ENCODE results near the gene CTAG1A. TPM values are rescaled to one million over a fixed set of nuclear protein-coding genes. Genes with fewer than 3 reads are reported as not detected.
A peak's percentile ranks its signal among the peaks of the same experiment; 100 is the strongest.

The CTAG1A gene
- total RNA-seq, 5 donors from 2014 or later (not counting 1 experiment from before 2014, with no cell fraction given), result not detected

DNA sequence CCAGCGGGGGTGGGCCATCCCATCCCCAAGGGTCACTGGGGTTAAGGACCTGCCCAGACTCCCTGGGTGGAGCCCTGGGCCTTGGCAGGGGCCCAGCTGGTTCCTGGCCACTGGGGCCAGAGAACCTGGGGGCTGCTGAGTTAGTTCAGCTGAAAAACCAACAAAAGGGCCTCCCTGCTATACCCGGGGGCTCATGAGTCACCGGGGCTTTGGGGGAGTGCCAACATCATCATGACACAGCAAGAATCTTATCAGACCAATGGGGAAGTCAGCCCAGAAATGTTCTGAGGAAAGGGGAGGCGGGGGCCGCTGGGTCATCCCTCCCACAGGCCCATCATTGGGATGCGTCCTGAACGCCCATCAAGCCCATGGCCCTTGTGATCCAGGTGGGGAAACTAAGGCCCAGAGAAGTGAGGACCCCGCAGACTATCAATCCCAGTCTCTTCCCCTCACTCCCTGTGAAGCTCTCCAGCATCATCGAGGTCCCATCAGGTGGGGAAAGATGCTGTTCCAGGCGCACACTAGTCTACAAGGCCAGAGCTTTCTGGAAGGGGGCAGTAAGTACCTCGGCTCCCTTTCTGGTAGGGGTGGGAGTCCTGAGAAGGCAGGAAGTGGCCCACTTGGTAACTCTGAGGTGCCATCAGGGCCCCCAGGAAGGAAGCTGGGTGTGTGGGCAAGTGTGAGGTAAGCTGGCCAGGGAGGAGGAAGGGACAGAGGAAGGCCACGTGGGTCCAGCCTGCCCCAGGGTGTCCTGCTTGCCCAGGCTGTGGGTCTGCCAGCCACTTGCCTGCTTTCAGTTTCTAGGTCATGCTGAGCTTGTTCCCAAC lies 42.8 kb upstream of the CTAG1A start:
- Histone ChIP-seq H3K27me3 (replicated peaks in 1 of 2; ENCODE audit: control insufficient read depth in 2 of 2, extremely low read depth in 1 of 2, insufficient read depth in 2 of 2, low read length in 1 of 2) (no peaks in the 10 kb centered on the region), H3K9me3 (no peaks in the 10 kb centered on the region), H3K4me3 (ENCODE audit: control insufficient read depth in 1 of 2, extremely low read depth in 1 of 2, low read length in 1 of 2) (peak overlapping the region in 1 of 2 donors; percentile 12), H3K4me1 (ENCODE audit: control insufficient read depth in 1 of 2, extremely low read depth in 1 of 2, insufficient read depth in 2 of 2, low read length in 2 of 2) (peaks cover 0 to 52% of the 10 kb centered on the region in 2 experiments), H3K27ac (ENCODE audit: low read length) (peak overlapping the region; percentile 67), H3K36me3 (ENCODE audit: control insufficient read depth in 2 of 2, extremely low read depth in 1 of 2, insufficient read depth in 1 of 2, low read length in 1 of 2) (peaks cover 0 to 12% of the 10 kb centered on the region in 2 donors)
- Mint-ChIP-seq H3K4me1 (peaks cover 24 to 38% (median 33%) of the 10 kb centered on the region in 3 donors), H3K9me3 (no peaks in the 10 kb centered on the region), H3K27ac (peak overlapping the region; percentile 84 to 90), H3K4me3 (peak overlapping the region; percentile 59 to 73 (median 61)), H3K27me3 (peaks cover 0 to 6% of the 10 kb centered on the region in 2 donors), H3K36me3 (peaks cover 2% of the 10 kb centered on the region)
- ATAC-seq (replicated peaks in 1 of 4), result no peak
- peak in 12 of 35 experiments; percentile 10 to 38 (median 24) for DNase-seq
- POLR2A ChIA-PET, result interaction anchor here in 1 of 2 donors (0.5 kb wide), 1 partner anchor 182 kb away, joined by 10 read pairs; no protein-coding TSS in a partner anchor
- WGBS (ENCODE audit: insufficient coverage), result no CpG with 5 or more reads among the region's 12 CpGs
- CTCF ChIA-PET, result interaction anchor here in 1 of 2 donors (0.6 kb wide), 1 partner anchor 112 kb away, joined by 3 read pairs; no protein-coding TSS in a partner anchor

DNA sequence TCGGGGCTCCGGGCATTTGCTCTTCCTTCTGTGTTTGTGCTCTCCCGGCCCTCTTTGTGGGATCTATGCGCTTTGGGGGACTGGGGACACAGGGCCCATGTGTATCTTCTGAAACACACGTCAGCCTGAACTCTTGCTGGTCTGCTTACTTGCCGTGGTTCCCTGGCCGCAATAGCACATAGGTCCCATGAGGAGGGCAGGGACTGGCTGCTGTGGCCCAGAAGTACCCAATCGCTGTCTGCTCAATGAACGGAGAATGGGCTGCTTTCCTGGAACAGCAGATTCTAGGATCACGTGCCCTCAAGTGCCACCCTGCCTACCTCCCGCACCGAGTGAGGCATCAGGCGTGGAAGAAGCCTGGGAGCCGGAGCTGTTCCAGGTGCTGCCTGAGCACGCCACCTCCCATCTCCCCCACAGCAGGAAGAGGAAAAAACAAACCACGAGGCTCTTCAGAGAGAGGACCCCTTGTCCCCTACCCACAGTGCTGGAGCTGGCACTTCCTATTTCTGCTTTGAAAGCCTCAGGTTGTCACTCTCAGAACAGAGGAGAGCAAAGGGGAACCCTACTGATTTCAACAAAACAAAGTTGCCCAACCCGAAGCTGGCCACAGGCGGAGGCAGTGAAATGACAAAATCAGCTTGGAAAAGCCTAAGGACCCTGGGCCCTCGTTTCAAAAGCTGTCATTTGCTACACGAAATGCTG lies 42.1 kb upstream of the CTAG1A start:
- H3K9me3 Mint-ChIP-seq, result no peaks in the 10 kb centered on the region
- H3K4me3 Mint-ChIP-seq, result peak overlapping the region; percentile 59 to 73 (median 61)
- Histone ChIP-seq H3K9me3 (no peaks in the 10 kb centered on the region), H3K4me3 (ENCODE audit: control insufficient read depth in 1 of 2, extremely low read depth in 1 of 2, low read length in 1 of 2) (peak overlapping the region in 1 of 2 donors; percentile 12), H3K27me3 (replicated peaks in 1 of 2; ENCODE audit: control insufficient read depth in 2 of 2, extremely low read depth in 1 of 2, insufficient read depth in 2 of 2, low read length in 1 of 2) (no peaks in the 10 kb centered on the region), H3K4me1 (ENCODE audit: control insufficient read depth in 1 of 2, extremely low read depth in 1 of 2, insufficient read depth in 2 of 2, low read length in 2 of 2) (peaks cover 0 to 52% of the 10 kb centered on the region in 2 experiments), H3K27ac (ENCODE audit: low read length) (peak overlapping the region; percentile 67), H3K36me3 (ENCODE audit: control insufficient read depth in 2 of 2, extremely low read depth in 1 of 2, insufficient read depth in 1 of 2, low read length in 1 of 2) (peaks cover 0 to 12% of the 10 kb centered on the region in 2 donors)
- H3K36me3 Mint-ChIP-seq, result peaks cover 2% of the 10 kb centered on the region
- peak overlapping the region; percentile 84 to 90 for H3K27ac Mint-ChIP-seq
- peaks cover 0 to 6% of the 10 kb centered on the region in 2 donors for H3K27me3 Mint-ChIP-seq
- peaks cover 27 to 39% (median 34%) of the 10 kb centered on the region in 3 donors for H3K4me1 Mint-ChIP-seq
- ATAC-seq (replicated peaks in 1 of 4), result no peak
- ChIA-PET CTCF (interaction anchor here in 1 of 2 donors (0.6 kb wide), 1 partner anchor 113 kb away, joined by 3 read pairs; no protein-coding TSS in a partner anchor), POLR2A (interaction anchor here in 1 of 2 donors (0.5 kb wide), 1 partner anchor 182 kb away, joined by 10 read pairs; no protein-coding TSS in a partner anchor)
- 39% methylated on average over 3 of the region's 20 CpGs for WGBS (ENCODE audit: insufficient coverage)
- DNase-seq, result peak in 3 of 35 experiments; percentile 7 to 46 (median 30)

- Histone ChIP-seq H3K27me3 (replicated peaks in 1 of 2; ENCODE audit: control insufficient read depth in 2 of 2, extremely low read depth in 1 of 2, insufficient read depth in 2 of 2, low read length in 1 of 2) (no peaks in the 10 kb centered on the region), H3K36me3 (ENCODE audit: control insufficient read depth in 2 of 2, extremely low read depth in 1 of 2, insufficient read depth in 1 of 2, low read length in 1 of 2) (peaks cover 0 to 12% of the 10 kb centered on the region in 2 donors), H3K4me3 (ENCODE audit: control insufficient read depth in 1 of 2, extremely low read depth in 1 of 2, low read length in 1 of 2) (peak overlapping the region in 1 of 2 donors; percentile 87), H3K9me3 (no peaks in the 10 kb centered on the region), H3K27ac (ENCODE audit: low read length) (peak overlapping the region; percentile 44), H3K4me1 (ENCODE audit: control insufficient read depth in 1 of 2, extremely low read depth in 1 of 2, insufficient read depth in 2 of 2, low read length in 2 of 2) (peaks cover 3 to 71% of the 10 kb centered on the region in 2 experiments)
- Mint-ChIP-seq H3K4me1 (peaks cover 42 to 57% (median 44%) of the 10 kb centered on the region in 3 donors), H3K27ac (peak overlapping the region; percentile 27 to 61), H3K27me3 (peaks cover 0 to 4% of the 10 kb centered on the region in 2 donors), H3K9me3 (no peaks in the 10 kb centered on the region), H3K4me3 (peak overlapping the region; percentile 70 to 90 (median 75)), H3K36me3 (peaks cover 6% of the 10 kb centered on the region)
- ChIA-PET CTCF (interaction anchor here in 1 of 2 donors (0.6 kb wide), 3 partner anchors 12 to 238 kb away, joined by 3 to 5 read pairs (median 3); no protein-coding TSS in a partner anchor), POLR2A (interaction anchor here in 1 of 2 donors (0.7 to 1.0 kb wide), 2 partner anchors 29 to 717 kb away, joined by 7 to 11 read pairs; no protein-coding TSS in a partner anchor)
- ATAC-seq (replicated peaks in 1 of 4) (no peak), DNase-seq (no peak)
- WGBS (ENCODE audit: insufficient coverage), result 96% methylated on average over 7 of the region's 17 CpGs
Observed at GRCh38 chrX:154545673-154546274, 39.2 kb upstream of the CTAG1A start.

GRCh38 chrX:154546354-154547244 lies 38.3 kb upstream of the CTAG1A start, which contains the start of gene G6PD:
G6PD (minus strand) TSS chrX:154546846; CDS start chrX:154546155, 691 bp downstream.
- peak within 1 kb of the TSS; percentile 65 to 87 for H3K4me3 ChIP-seq (ENCODE audit: control insufficient read depth in 1 of 2, extremely low read depth in 1 of 2, low read length in 1 of 2)
- H3K27ac Mint-ChIP-seq, result peak within 1 kb of the TSS; percentile 86 to 92
- H3K36me3 Mint-ChIP-seq, result peaks cover 6% of the 10 kb centered on the region
- no peaks in the 10 kb centered on the region for H3K27me3 ChIP-seq (replicated peaks in 1 of 2; ENCODE audit: control insufficient read depth in 2 of 2, extremely low read depth in 1 of 2, insufficient read depth in 2 of 2, low read length in 1 of 2)
- H3K9me3 ChIP-seq, result no peaks in the 10 kb centered on the region
- POLR2A ChIA-PET, result interaction anchor here in 1 of 2 donors (0.6 kb wide), 1 partner anchor 230 kb away, joined by 7 read pairs; no protein-coding TSS in a partner anchor
- CTCF ChIA-PET, result no interaction called here
- H3K9me3 Mint-ChIP-seq, result no peaks in the 10 kb centered on the region
- H3K27ac ChIP-seq (ENCODE audit: low read length), result peak within 1 kb of the TSS; percentile 83
- H3K27me3 Mint-ChIP-seq, result peaks cover 0 to 7% of the 10 kb centered on the region in 2 donors
- H3K4me1 ChIP-seq (ENCODE audit: control insufficient read depth in 1 of 2, extremely low read depth in 1 of 2, insufficient read depth in 2 of 2, low read length in 2 of 2), result peaks cover 3 to 68% of the 10 kb centered on the region in 2 experiments
- H3K4me1 Mint-ChIP-seq, result peaks cover 46 to 60% (median 48%) of the 10 kb centered on the region in 3 donors
- 2% methylated on average over 73 of the region's 92 CpGs for WGBS (ENCODE audit: insufficient coverage)
- H3K36me3 ChIP-seq (ENCODE audit: control insufficient read depth in 2 of 2, extremely low read depth in 1 of 2, insufficient read depth in 1 of 2, low read length in 1 of 2), result peaks cover 0 to 11% of the 10 kb centered on the region in 2 donors
- DNase-seq (peak in 32 of 35 experiments; percentile 52 to 87 (median 72)), ATAC-seq (replicated peaks in 1 of 4) (peak; percentile 72 to 79 (median 75))
- H3K4me3 Mint-ChIP-seq, result peak within 1 kb of the TSS; percentile 84 to 90 (median 90)

- Histone ChIP-seq H3K9me3 (no peaks in the 10 kb centered on the region), H3K36me3 (ENCODE audit: control insufficient read depth in 2 of 2, extremely low read depth in 1 of 2, insufficient read depth in 1 of 2, low read length in 1 of 2) (peaks cover 0 to 17% of the 10 kb centered on the region in 2 donors), H3K4me1 (ENCODE audit: control insufficient read depth in 1 of 2, extremely low read depth in 1 of 2, insufficient read depth in 2 of 2, low read length in 2 of 2) (peaks cover 3 to 67% of the 10 kb centered on the region in 2 experiments), H3K27me3 (replicated peaks in 1 of 2; ENCODE audit: control insufficient read depth in 2 of 2, extremely low read depth in 1 of 2, insufficient read depth in 2 of 2, low read length in 1 of 2) (no peaks in the 10 kb centered on the region), H3K27ac (ENCODE audit: low read length) (peak within 1 kb of the TSS; percentile 83), H3K4me3 (ENCODE audit: control insufficient read depth in 1 of 2, extremely low read depth in 1 of 2, low read length in 1 of 2) (peak within 1 kb of the TSS; percentile 65 to 87)
- Mint-ChIP-seq H3K27ac (peak within 1 kb of the TSS; percentile 86 to 92), H3K27me3 (peaks cover 0 to 7% of the 10 kb centered on the region in 2 donors), H3K36me3 (peaks cover 6% of the 10 kb centered on the region), H3K4me3 (peak within 1 kb of the TSS; percentile 84 to 90 (median 90)), H3K9me3 (no peaks in the 10 kb centered on the region), H3K4me1 (peaks cover 48 to 61% (median 52%) of the 10 kb centered on the region in 3 donors)
- CTCF ChIA-PET, result no interaction called here
- ATAC-seq (replicated peaks in 1 of 4), result peak; percentile 80 to 87 (median 82)
- under 1% methylated on average over 52 of the region's 69 CpGs for WGBS (ENCODE audit: insufficient coverage)
- POLR2A ChIA-PET, result interaction anchor here in 1 of 2 donors (0.6 kb wide), 1 partner anchor 231 kb away, joined by 7 read pairs; no protein-coding TSS in a partner anchor
- DNase-seq, result peak; percentile 80 to 91 (median 85)
Observed at GRCh38 chrX:154547245-154548027, 37.5 kb upstream of the CTAG1A start, which contains the start of gene IKBKG. IKBKG (plus strand) TSS chrX:154547620; CDS start chrX:154552003, 4,383 bp downstream.
